CD4-positive, alpha-beta T cell treated with Interleukin-10 for 1 hour (primary cell): ENCODE data around the gene OSGIN1.
A peak's percentile ranks its signal among the peaks of the same experiment; 100 is the strongest.
"Not testable (repeated sequence)": the region's sequence is repeated elsewhere in the genome, so short reads cannot be mapped to it uniquely, and the experiment has no call there.

Experiments
- DNase-seq: peaks from one replicate; pipeline ENCODE4 v3.0.0-alpha.2; 2020

Gene OSGIN1

DNA sequence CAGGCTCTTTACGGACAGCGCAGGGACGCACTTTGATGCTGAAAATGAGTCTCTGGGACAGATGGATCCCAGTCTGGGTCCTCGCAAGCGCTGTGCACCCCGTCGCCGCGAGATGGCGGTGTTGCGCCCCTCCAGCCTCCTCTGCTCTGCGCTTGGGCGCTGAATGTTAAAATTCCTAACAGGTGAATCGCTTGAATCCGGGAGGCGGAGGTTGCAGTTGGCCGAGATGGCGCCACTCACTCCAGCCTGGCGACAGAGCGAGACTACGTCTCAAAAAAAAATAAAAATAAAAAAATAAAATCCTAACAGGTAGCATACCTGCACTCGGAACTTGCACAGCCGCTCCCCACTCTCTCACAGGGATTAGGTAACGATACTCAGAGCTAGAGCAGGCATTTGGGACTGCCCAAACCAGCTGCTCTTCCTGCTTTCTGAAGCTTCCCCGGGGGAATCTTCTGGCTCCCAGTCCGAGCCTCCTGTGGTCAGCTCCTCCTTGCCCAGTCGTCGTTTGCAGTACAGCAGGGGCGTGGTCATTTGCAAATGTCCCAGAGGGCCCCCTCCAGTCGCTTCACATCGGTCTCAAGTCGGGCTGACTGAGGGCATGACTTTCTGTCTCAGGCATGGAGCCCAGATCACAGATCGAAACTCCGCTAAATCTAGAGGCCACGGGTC, 26.2 kb upstream of the OSGIN1 start:
- peak; percentile 45 for DNase-seq

DNA sequence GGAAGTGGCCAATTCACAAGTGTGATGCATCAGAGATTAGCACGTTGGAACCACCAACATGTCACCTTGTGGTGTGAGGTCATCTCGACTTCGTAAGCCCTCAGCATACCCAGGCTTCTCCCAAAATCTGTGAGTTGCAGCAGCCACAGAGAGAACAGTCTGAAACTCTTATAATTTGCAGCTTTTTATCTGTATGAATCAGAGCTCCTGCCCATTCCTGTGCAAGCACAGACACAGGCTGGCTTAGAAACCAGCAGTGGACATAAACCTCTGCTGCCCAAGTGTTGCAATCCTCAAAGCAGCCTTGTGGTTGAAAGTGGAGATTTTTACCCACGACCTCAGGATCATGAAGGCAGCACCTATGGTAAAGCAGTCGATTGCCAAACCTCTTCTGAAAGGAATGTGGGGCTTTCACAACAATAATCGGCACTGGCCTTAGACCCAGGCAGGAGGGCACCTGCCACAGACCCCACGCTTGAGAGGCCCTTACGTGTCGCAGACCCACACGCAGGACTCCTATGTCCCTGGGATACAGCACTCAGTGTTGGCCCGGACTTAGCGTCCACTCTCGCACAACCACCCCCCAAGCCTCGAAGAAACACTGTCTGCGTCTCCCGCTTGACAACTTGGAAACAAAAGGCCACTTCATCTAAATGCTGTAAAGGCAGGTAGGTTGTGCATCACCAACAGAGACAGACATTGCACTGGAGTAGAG, 24.5 kb upstream of the OSGIN1 start:
- no peak for DNase-seq

DNA sequence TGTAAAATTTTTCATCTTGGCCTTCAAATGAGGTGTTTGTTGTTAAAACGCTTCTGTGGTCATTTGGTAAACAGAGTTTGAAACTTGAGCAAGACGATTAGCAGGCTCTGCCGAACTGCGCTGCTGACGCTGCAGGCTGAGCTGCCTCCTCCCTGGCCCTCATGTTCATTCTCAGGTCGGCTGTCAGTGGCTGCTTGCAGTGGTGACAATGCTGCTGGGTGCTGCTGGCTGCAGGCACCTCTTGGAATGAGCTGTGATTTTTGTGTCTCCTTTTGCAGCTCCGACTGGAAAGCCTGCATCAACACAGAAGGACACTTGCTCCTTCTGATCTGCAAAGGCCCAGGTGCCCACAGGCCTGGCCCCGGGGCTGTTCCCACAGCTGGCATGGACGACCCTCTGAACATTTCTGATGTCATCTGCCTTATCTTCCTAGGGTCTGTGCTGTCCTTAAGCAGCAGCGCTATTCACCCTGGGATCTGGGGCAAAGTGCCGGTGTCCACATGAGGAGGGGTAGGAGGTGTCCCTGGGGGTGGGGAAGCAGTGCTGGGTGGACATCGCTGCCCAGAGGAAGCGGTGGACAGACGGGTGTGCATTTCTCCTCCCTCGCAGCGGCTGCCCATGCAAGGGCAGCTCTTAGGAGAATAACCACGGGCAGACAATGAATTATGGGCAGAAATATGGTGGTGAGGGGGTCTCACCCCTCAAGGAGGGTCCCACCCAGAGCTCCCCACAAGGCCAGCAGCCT, 23.1 kb upstream of the OSGIN1 start:
- no peak for DNase-seq

DNA sequence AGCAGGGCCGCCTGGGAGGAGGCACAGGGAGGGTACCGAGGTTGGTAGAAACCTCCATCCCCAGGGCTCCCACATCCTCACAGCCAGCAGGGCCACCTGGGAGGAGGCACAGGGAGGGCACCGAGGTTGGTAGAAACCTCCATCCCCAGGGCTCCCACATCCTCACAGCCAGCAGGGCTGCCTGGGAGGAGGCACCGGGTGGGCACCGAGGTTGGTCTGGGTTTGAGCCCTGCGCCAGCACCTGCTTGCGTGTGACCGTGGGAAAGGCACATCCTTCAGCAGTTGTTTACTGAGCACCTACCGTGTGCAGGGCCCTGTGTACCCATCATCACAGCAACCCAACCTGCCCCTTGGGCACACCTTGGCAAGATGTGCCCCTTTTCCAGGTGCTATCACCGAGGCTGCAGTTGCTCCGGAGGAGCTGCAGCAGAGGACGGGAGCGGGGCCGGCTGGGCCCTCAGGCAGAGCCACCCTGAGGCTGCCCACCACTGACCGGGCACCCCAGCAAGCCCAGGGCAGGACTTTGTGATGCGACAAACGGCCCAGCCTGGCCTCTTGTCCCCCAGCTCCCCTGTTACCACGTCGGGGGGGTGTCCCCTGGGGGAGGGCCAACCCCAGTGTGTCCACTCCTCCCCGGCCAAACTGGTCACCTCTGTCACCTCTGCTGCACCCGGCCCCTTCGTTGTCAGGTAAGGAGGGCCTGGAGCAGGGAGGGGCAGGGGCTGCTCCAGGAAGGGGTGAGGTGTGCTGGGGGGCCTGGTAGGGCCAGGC, 22.1 kb upstream of the OSGIN1 start:
- DNase-seq, result no peak

DNA sequence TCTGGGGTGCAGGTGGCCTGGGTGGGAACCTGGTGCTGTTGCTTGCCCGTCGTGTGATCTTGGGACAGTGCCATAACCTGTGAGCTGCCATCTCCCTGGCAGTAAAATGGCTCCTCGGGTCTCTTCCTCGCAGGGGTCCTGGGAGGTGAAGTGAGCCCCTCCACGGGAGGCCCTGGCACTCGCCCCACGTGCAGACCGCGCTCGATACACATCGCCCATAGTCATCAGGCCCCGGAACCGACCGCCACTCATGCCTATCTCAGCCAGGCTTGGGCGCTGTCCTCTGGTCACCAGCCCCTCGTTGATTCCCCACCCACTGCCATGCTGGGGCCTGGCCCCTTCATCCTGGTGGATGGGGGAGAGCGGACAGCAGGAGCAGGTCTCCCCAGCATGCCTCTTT, 21.5 kb upstream of the OSGIN1 start:
- DNase-seq, result no peak

DNA sequence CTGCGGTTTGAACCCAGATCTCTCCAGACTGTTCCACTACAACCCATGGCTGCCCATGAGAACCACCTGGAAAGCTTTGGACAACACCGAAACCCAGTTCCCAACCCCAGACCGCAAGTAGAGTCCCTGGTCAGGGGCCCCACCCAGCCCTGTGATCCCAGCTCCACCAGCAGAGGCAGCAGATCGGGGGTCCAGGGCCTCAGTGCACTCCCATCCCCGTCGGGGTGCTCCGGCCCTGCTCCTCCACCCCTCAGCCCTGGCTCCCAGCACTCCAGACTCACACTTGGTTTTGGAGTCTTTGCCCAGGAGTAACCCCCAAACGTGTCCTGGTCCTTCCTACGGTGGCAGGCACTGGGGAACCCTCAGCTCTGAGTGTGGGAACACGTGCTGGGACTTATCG, 20.7 kb upstream of the OSGIN1 start:
- no peak for DNase-seq

DNA sequence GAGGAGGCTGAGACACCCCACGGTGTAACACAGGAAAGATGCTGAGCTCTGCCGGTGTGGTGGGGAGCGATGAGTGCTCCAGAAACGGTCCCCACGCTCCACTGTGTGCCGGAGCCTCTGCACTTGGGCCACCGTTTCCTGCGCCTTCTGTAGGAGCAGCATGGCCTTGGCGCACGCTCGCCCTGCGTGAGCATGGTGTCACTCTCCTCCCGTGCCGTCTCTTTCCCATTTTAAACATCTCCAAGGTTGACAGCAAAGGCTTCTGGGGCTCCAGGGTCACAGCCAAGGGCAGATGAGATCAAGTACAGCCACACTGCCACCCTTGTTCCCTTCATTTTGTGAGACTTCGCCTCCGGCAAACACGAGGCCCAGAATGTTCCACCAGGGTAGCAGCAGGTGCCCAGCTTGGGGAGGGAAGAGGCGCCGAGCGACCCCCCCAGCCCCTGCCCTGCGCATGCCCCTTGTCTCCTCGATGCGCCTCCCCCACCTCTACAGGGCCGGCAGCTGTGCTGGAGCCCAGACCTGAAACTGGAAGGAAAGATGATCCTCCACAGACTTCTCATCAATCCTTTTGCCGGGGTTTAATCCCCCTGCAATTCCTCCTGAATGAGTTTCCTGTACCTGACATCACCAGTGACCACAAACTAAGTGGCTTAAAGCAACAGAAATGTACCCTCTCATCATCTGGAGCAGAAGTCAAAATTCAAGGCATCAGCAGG, 19.9 kb upstream of the OSGIN1 start:
- no peak for DNase-seq

DNA sequence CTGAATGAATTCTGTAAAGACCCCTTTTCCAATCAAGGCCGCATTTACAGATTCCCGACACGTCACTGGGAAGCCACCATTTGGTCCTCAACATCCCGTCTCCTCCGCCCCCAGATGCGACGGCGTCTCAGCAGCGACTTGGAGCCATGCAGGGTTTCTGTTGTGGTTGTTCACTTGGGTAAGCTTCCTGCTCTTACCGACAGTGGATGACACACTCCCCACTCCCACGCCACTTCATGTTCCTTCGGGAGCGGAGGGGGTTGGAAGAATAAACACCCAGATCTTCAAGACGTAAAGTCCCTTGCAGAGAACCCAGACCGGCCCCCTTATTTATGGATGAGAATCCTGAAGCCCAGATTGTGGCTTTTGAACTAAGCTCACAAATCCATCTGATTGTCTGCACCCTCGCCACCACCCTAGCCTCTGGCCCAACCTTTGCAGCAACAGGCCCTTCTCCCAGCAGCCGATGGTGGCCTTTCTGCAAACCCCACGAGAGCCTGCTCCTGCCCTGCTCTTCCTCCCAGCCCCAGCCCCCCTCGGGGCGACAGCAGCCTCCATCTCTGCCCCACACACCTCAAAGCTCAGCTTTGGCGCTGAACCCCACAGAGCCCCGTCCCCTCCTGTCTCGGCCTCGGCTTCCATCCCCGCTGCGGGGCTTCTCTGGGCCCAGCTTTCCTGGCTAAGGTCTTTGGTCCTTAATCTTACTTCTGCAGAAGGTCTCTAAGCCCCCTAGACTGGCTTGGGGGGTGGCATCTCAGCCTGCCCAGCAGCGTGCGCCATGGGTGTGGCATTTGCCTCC, 19.0 kb upstream of the OSGIN1 start:
- DNase-seq, result no peak

DNA sequence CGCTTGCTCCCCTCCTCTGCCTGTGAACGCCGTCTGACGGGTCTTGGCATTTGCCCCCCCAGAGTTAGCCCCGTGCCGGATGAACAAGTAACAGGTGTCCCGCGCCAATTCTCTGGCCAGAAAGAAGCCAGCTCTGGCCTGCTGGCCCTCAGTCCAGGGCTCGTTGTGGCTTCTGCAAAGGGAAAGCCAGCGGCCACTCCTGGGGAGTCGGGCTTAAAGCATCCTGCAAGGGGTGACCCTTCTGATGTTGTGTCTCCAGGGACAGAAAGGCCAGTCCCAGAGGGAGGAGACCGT, 18.4 kb upstream of the OSGIN1 start:
- no peak for DNase-seq

DNA sequence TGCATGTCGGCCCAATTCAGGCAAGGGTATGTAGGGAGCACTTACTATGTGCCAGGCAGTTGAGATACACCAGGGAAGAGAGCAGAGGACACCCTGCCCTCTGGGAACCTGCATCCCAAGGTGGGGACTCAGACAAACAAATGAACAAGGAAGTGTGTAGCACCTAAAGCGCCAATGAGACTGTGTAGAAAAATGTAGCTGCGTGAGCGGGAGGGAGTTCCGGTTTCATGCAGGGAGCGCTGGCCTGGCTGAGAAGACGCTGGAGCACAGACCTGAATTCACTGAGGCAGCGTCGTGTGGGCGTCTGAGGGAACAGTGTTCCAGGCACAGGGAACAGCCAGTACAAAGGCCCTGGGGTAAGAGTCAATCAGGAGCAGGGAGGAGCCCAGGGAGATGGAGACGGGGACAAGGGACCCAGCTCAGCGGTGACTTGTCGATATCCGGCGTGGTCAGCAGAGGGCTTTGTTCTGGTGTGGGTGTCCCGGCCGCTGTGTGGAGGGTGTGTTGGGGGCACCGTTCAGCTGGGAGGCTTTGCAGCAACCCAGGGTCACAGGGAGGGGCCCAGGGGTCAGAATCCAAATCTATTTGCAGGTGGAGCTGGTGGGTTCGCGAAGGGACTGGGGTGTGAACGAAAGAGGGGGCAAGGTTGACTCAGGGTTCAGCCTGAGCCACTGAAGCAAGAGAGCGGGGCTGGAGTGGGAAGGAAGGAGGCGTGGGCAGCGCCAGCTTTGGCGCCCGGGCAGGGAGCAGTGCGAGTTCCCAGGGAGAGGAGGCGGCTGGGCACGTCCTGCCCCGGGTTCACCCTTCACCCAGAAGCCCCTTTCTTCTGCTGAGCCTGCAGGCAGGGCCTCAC, 17.8 kb upstream of the OSGIN1 start:
- DNase-seq, result no peak

DNA sequence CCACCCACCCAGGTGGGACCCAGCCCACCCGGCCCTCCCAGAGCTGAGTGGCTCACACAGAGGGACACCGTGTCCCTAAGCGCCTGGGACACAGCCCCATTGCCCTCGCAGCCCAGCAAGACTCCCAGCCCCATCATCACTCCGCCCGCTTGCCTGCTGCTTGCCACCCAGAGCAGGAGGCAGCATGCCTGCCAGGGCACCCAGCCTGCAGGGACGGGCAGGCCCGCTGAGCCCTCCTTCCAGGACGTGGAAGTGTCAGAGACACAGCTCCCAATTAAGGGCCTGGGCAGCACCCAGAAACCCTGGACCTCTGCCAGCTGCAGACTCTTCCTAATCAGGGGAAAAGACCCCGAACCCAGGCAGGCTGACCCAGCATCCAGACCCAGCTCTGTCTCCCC, 17.2 kb upstream of the OSGIN1 start:
- no peak for DNase-seq

DNA sequence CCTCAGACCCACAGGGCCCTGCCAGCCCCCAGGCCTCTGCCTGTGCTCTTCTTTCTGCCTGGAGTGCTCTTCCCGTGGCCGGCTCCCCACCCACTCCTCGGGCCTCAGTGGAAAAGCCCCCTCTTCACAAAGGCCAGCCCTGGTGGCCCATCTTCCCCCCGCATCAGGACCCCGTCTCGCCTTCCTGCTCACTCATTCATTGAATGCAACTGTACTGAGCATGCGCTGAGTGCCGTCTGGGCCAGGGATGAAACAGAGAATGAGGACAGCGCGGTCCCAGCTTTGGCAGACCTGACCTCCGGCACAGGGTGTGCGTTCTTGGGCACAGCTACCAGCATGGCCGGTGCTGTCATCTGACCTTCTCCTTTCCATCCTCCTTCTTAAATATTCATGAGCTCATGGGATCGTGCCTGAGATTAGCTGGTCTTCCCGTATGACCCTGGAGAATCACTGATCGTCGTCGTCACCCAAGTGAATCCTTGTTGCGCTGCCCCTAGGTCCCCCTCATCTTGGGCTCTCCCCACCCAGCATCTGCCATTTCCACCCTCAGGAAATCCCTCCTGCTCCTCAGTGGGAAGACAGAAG, 16.4 kb upstream of the OSGIN1 start:
- DNase-seq, result no peak

DNA sequence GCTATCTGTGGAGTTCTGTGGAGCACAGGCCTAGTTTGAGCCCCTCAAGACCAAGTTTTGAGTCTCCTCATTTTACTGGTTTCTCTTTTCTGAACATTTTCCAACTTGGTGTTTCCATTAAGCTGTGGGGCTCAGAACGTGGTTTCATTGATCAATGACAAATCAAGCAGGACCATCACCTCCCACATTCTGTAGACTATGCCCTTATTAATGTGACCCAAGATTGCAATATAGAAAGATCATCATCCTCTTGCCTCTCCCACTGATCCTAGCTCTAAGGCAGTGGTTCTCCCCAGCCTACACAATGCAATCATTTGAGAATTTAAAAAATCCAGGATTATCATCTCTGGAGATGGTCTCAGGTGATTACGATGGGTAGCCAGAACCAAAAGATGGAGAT, 15.8 kb upstream of the OSGIN1 start:
- no peak for DNase-seq

DNA sequence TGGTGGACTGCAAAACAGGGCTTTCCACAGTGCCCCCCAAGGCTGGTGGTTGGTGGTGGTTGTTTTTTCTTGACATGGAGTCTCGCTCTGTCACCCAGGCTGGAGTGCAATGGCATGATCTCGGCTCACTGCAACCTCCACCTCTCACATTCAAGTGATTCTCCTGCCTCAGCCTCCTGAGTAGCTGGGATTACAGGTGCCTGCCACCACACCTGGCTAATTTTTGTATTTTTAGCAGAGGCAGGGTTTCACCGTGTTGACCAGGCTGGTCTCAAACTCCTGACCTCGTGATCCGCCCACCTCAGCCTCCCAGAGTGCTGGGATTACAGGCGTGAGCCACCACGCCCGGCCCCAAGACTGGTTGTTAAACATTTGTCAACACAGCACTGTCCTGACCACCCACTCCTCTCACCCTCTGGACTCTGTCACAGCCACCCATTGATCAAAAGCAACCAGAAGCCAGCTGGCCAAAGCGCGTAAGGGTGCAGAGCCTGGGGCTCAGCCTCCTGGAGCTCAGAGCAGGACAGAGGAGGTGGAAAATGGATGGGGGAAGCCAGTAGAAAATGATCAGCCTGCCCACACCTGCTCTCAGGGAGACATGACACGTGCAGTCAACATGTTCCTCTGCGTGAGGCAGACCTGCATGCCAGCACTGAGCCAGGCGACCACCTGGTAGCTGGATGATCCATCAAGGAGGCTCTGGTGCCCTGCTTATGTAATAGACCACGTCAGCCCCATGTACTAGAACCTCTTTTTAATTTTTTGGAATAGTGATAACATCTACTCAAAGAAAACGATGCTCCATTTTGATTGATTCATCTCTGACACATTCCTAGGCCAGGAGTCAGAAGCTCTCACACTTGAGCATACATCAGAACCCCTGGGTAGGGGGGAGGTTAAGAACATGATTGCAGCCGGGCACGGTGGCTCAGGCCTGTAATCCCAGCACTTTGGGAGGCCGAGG, 14.8 kb upstream of the OSGIN1 start:
- no peak for DNase-seq

DNA sequence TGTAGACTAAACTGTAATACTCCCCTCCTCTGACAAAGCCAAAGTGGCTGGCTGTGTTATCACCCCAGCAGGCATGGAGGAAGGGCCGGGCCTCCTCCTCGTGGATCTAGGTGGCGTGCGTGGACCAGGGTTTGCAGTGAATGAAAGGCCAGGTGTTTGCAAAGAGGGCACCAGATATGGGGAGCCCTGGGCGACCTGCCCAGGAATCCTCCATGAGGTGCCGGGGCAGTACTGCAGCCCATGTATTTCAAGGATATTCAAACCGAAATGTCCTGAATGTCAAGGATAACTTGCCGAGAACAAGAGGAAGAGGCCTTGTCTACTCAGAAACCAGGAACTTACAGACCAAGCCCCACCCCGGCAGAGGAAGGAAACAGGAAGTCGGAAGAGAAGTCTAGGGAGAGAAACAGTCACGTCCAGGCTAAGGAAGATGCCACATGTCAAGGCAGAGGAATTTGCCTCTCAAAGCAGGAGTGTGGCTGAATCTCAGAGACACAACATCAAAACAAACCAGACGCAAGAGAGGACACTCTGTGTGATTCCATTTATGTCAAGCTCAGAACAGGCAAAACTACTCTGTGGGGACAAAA, 13.7 kb upstream of the OSGIN1 start:
- DNase-seq, result no peak

DNA sequence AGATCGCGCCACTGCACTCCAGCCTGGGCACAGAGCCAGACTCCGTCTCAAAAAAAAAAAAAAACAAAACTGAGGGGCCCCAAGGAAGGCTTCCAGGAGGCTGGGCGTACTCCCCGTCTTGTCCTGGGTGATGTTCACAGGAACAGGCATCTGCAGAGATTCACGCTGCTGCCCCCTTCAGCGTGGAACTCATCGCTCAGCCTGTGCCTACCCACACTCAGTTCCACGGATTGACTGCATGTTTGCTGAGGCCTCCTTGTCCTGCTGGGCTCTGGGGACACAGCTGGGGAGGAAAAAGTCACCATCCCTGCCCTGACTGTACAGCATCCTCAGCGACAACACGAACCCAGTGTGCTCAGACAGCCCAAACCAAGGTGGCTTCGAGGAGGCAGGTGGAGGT, 12.9 kb upstream of the OSGIN1 start:
- DNase-seq, result no peak

DNA sequence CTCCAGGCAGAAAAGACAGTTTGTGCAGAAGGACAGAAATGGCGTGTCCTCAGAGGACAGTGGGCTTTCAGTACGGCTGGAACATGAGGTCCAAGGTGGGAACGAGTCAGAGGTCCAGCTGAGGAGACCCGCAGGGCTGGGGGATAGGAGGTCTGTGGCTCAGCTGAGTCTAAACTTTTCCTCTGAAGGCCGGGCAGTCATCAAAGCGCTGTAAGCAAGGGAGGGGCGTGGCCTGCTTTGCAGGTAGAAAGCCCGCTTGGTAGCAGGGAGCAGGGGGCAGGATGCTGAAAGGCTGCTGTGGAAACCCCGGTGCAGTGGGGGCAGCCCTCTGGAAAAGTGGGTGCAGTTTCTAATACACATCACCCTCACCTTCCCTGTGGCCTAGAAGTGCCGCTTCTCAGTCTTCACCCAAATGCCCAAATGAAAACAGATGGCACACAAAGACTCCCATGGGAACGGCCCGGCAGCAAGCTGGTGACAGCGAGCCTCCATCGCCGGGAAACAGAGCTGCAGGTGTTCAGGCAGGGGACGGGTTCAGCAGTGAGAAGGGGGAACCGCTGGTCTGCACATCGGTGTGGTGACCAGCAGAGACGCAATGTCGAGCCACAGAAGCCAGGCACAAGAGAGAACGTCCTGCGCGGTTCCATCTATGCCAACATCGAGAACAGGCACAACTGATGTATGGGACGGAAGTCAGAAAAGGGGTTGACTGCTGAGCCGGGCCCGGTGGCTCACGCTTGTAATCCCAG, 12.2 kb upstream of the OSGIN1 start:
- DNase-seq, result no peak

DNA sequence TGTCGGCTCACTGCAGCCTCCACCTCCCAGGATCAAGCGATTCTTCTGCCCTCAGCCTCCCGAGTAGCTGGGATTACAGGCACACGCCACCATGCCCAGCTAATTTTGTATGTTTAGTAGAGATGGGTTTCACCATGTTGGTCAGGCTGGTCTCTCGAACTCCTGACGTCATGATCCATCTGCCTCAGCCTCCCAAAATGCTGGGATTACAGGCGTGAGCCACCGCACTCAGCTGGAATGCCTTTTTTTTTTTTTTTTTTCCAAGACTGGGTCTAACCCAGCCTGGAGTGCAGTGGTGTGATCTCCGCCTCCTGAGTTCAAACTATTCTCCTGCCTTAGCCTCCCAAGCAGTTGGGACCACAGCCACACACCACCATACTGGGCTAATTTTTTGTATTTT, 11.5 kb upstream of the OSGIN1 start:
- not testable (repeated sequence) for DNase-seq
